Urinary bladder (tissue), 4 donors: ENCODE data around the gene MYCN. TPM values are rescaled to one million over a fixed set of nuclear protein-coding genes. Genes with fewer than 3 reads are reported as not detected.

Experiments used
- DNase-seq: peaks from one replicate; pipeline ENCODE4 v3.0.0-alpha.2; 2015; ENCODE audit errors: extremely low spot score
- H3K27ac ChIP-seq: one replicate; pipeline ENCODE4 v1.5.1; 2013; ENCODE audit warnings: low read depth, mild to moderate bottlenecking, moderate library complexity
- H3K36me3 ChIP-seq: one replicate; pipeline ENCODE4 v1.6.1; 2013; ENCODE audit warnings: mild to moderate bottlenecking, moderate library complexity; ENCODE audit not compliant: insufficient read depth
- H3K4me1 ChIP-seq: one replicate; pipeline ENCODE4 v1.6.1; 2013; ENCODE audit warnings: mild to moderate bottlenecking, moderate library complexity; ENCODE audit not compliant: insufficient read depth
- H3K4me3 ChIP-seq: one replicate; pipeline ENCODE4 v1.5.1; 2013; ENCODE audit warnings: low read depth, low read length
- WGBS: extraction: QIAGEN DNeasy Blood & Tissue Kit; methylation state at CpG from one replicate; pipeline ENCODE4 v1.1.7; 2013; 5-methylcytosine and 5-hydroxymethylcytosine counted together
- polyA plus RNA-seq: library from polyadenylated mRNA; stranded (reverse); fragments of 200-250 nt; gene quantifications from one replicate; pipeline ENCODE4 v1.2.3, GENCODE V29; 2013
- total RNA-seq: library from RNA; depleted of rRNA; stranded (reverse); fragments of >200 nt; gene quantifications from one replicate; pipeline ENCODE4 v1.2.3, GENCODE V29; 2014
- donor health status: healthy with polysubstance abuse.
- donor health status: healthy.

Gene MYCN
- total and polyA plus RNA-seq, 2 donors, result 0.35 to 3.3 TPM

DNA sequence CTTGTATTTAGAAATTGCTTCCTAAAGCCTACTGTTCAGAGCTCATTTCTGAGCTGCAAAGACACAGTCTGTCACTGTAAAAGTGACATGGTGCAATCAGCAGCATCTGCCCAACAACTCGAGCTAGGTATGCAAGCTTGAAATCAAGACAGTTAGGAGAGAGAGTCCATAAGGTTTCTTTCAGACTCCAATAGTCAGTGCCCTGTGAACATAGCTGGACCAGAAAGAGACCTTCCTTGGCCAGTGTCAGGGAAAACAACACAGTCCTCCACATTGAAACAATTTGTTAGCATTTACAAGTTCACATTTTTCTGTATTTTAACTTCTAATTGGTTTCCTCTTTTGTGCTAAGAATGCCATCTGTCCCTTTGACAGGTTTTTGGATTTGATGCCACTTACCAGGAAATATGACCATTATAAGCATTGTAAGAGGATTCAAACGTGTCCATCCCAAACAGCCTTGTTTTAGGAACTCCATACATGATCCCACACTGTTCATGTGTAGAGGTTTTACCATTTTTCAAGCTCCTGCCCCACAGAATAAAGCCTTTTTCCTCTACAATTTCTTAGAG lies 8.9 kb upstream of the MYCN start:
- DNase-seq, result no peak
- WGBS, result 36% methylated on average over 2 of the region's 2 CpGs
- H3K4me1 ChIP-seq, result no peaks in the 10 kb centered on the region
- no peaks in the 10 kb centered on the region for H3K36me3 ChIP-seq
- no peak overlapping the region for H3K4me3 ChIP-seq
- no peak overlapping the region for H3K27ac ChIP-seq

DNA sequence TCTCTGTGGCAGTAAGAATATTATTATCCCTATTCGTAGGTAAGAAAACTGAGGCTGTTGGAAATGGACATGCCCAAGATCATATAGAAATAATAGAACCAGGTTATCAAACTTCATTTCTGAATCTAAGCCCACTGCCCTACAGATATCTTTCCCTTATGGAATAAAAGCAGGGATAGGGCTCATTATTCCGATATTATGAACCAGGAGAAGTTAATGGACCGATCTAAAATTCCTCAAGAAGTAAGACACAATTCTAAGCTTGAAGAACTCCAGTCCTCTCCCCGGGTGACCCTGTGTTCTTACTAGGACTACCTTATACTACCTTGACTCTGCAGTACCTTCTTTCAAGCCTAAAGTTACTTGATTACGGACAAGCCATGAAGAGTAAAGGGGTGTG lies 8.4 kb upstream of the MYCN start:
- Histone ChIP-seq H3K4me3 (no peak overlapping the region), H3K36me3 (no peaks in the 10 kb centered on the region), H3K4me1 (no peaks in the 10 kb centered on the region), H3K27ac (no peak overlapping the region)
- DNase-seq, result no peak
- 89% methylated on average over 5 of the region's 5 CpGs for WGBS

DNA sequence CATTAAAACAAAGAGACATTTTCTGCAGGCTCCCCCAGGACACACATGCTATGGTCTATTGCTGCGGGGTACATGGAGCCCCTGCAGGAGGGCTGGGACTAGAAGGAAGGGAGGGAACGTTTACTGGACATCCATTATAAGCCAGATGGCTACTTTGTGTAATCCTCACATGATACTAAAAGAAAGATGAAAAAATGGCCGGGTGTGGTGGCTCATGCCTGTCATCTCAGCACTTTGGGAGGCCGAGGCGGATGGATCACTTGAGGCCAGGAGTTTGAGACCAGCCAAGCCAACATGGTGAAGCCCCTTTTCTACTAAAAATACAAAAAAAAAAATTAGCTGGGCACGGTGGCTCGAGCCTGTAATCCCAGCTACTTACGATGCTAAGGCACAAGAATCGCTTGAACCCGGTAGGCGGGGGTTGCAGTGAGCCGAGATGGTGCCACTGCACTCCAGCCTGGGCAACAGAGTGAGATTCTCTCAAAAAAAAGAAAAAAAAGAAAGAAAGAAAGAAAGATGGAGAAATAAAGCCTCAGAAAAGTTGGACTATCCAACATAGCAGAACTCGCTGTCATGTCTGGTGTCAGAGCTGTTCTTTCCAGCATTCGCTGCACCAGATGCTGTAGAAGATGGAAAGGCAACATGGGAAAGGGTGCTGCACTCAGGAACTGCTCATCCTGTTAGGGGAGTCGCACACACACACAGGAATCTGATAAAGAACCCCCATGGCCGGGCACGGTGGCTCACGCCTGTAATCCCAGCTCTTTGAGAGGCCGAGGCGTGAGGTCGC lies 7.8 kb upstream of the MYCN start:
- Histone ChIP-seq H3K27ac (no peak overlapping the region), H3K4me1 (no peaks in the 10 kb centered on the region), H3K4me3 (no peak overlapping the region), H3K36me3 (no peaks in the 10 kb centered on the region)
- WGBS, result 84% methylated on average over 21 of the region's 21 CpGs
- DNase-seq, result no peak

DNA sequence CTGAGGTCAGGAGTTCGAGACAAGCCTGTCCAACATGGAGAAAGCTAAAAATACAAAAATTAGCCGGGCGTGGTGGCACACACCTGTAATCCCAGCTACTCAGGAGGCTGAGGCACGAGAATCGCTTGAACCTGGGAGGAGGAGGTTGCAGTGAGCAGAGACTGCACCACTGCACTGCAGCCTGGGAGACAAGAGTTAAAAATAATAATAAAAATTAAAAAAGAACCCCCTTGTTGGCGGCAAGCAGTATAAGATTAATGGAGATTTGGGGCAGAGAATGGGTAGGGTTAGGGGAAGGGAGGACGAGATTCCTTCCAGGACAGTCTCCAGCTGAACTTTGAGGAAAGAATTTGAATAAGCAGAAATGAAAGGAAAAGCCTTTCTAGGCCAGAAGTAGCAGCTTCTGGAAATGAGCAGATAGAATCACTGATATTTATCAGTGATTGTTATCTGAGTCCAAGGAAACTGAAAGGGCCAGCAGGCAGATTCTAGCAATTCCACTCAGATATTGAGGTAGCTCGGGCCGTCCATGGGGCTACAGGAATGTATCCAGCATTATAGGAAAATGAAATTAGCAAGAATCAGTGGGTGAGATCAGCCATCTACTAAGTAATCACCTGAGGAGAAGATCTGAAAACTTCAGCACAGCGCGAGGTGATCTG lies 7.0 kb upstream of the MYCN start:
- no peak overlapping the region for H3K27ac ChIP-seq
- H3K36me3 ChIP-seq, result no peaks in the 10 kb centered on the region
- no peaks in the 10 kb centered on the region for H3K4me1 ChIP-seq
- WGBS, result 87% methylated on average over 11 of the region's 11 CpGs
- no peak for DNase-seq
- no peak overlapping the region for H3K4me3 ChIP-seq

- no peaks in the 10 kb centered on the region for H3K4me1 ChIP-seq
- H3K4me3 ChIP-seq, result no peak overlapping the region
- no peaks in the 10 kb centered on the region for H3K36me3 ChIP-seq
- DNase-seq, result no peak
- no peak overlapping the region for H3K27ac ChIP-seq
- WGBS, result 85% methylated on average over 4 of the region's 4 CpGs
These were observed 5.9 kb upstream of the MYCN start for GRCh38 chr2:15934291-15934945.

GRCh38 chr2:15935189-15935588 lies 5.2 kb upstream of the MYCN start:
- DNase-seq, result no peak
- WGBS, result 90% methylated on average over 6 of the region's 6 CpGs
- Histone ChIP-seq H3K36me3 (no peaks in the 10 kb centered on the region), H3K4me1 (no peaks in the 10 kb centered on the region), H3K27ac (no peak overlapping the region), H3K4me3 (no peak overlapping the region)

GRCh38 chr2:15935675-15936074 lies 4.7 kb upstream of the MYCN start:
- H3K27ac ChIP-seq, result no peak overlapping the region
- H3K4me3 ChIP-seq, result no peak overlapping the region
- DNase-seq, result no peak
- no peaks in the 10 kb centered on the region for H3K4me1 ChIP-seq
- no peaks in the 10 kb centered on the region for H3K36me3 ChIP-seq
- WGBS, result 68% methylated on average over 4 of the region's 4 CpGs

- no peak for DNase-seq
- Histone ChIP-seq H3K36me3 (no peaks in the 10 kb centered on the region), H3K4me1 (no peaks in the 10 kb centered on the region), H3K27ac (no peak overlapping the region), H3K4me3 (no peak overlapping the region)
- WGBS, result 73% methylated on average over 5 of the region's 5 CpGs
These were observed 3.9 kb upstream of the MYCN start for GRCh38 chr2:15936277-15937104.

DNA sequence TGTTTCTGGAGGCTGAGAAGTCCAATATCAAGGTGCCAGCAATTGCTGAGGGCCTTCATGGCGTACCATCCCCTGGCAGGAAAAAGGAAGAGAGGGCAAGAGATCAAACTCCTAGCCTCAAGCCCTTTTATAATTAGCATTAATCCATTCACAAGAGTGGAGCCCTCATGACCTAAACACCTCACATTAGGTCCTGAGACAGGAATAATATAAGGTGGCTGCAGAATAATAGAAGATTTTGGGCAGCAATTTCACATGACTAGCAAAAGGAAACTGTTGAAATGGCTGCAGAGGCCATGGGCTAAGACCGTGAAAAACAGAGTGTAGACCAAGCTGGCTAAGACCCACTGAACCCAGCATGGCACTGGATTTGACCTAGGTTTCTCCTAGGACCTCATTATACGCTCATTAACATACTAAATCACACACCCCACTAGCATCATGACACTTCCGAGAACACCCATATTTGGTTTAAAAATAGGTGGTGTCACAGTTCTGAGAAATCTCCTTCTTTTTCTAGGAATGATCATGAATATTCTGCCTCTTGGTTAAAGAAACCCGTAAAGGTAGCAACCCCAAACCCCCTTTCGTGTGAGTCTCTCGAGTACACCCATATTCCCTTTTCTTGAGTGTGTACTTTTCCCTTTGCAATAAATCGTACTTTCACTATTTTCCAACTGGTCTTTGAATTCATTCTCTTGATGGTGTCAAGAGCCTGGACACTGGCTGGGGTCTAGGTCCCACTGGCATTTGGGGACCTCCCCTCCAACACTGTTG lies 3.1 kb upstream of the MYCN start:
- Histone ChIP-seq H3K36me3 (no peaks in the 10 kb centered on the region), H3K27ac (no peak overlapping the region), H3K4me3 (no peak overlapping the region), H3K4me1 (no peaks in the 10 kb centered on the region)
- no peak for DNase-seq
- WGBS, result 83% methylated on average over 8 of the region's 8 CpGs

- Histone ChIP-seq H3K27ac (no peak overlapping the region), H3K36me3 (no peaks in the 10 kb centered on the region), H3K4me1 (no peaks in the 10 kb centered on the region), H3K4me3 (no peak overlapping the region)
- DNase-seq, result no peak
- 80% methylated on average over 7 of the region's 7 CpGs for WGBS
These were observed 2.2 kb upstream of the MYCN start for GRCh38 chr2:15937882-15938802.

- DNase-seq, result no peak
- no peaks in the 10 kb centered on the region for H3K4me1 ChIP-seq
- WGBS, result 67% methylated on average over 8 of the region's 8 CpGs
- H3K4me3 ChIP-seq, result no peak overlapping the region
- no peak overlapping the region for H3K27ac ChIP-seq
- H3K36me3 ChIP-seq, result no peaks in the 10 kb centered on the region
These were observed 1.4 kb upstream of the MYCN start for GRCh38 chr2:15938803-15939555.
